Gastrocnemius medialis (tissue), 4 donors: ENCODE results near the gene GXYLT1. TPM values are rescaled to one million over a fixed set of nuclear protein-coding genes. Genes with fewer than 3 reads are reported as not detected.
"Not testable (repeated sequence)": the region's sequence is repeated elsewhere in the genome, so short reads cannot be mapped to it uniquely, and the experiment has no call there.

ENCODE experiments used
- ATAC-seq, 2 donors: fragments of 150-250 bp; one replicate each; pipeline ENCODE4 v1.9.1; 2016
- DNase-seq, 2 donors: peaks; one replicate each; pipeline ENCODE4 v3.0.0-alpha.2; 2019
- H3K27ac ChIP-seq, 4 donors: fragments of 200-600 bp; sonication (generic); 1 replicate in 1 of 4; 2 replicates in 3 of 4; pipeline ENCODE4 v1.5.1; 2016 to 2018; ENCODE audit warnings: mild to moderate bottlenecking in 2 of 4, moderate library complexity in 1 of 4
- H3K27me3 ChIP-seq, 3 donors: fragments of 200-600 bp; sonication (generic) in 2 of 3; 1 replicate in 1 of 3; 2 replicates in 2 of 3; pipeline versions ENCODE4 v1.5.1 to v1.6.0; 2016 to 2019; ENCODE audit warnings: mild to moderate bottlenecking in 1 of 3, moderate library complexity in 1 of 3
- H3K36me3 ChIP-seq, 2 donors: fragments of 200-600 bp; sonication (generic) in 1 of 2; one replicate each; pipeline ENCODE4 v1.5.1; 2017 to 2018
- H3K4me1 ChIP-seq, 2 donors: fragments of 200-600 bp; sonication (generic) in 1 of 2; one replicate each; pipeline ENCODE4 v1.5.1; 2016 to 2017; ENCODE audit warnings: mild to moderate bottlenecking in 2 of 2
- H3K4me3 ChIP-seq, 4 donors: fragments of 200-600 bp; sonication (generic) in 3 of 4; 1 replicate in 1 of 4; 2 replicates in 3 of 4; pipeline ENCODE4 v1.5.1; 2016 to 2019; ENCODE audit warnings: mild to moderate bottlenecking in 2 of 4
- H3K9me3 ChIP-seq, 3 donors: fragments of 200-600 bp; sonication (generic) in 2 of 3; 1 replicate in 1 of 3; 2 replicates in 2 of 3; pipeline ENCODE4 v1.5.1; 2016 to 2019
- POLR2A ChIP-seq, 2 donors: fragments of 450-650 bp; IDR thresholded peaks; one replicate each; pipeline ENCODE4 v1.6.1; 2017; ENCODE audit warnings: antibody characterized with exemption in 2 of 2, mild to moderate bottlenecking in 2 of 2, moderate library complexity in 2 of 2
- in situ Hi-C, 4 donors: fragments of 200-750 bp; cut with MboI; loops; one replicate each; pipeline versions ENCODE4 v1.15.0 to v1.8.0; 2017; ENCODE audit warnings: low sequenced_read_pairs in 4 of 4
- intact Hi-C: fragments of 100-400 bp; cut with DNase I; formaldehyde crosslinking; loops from one replicate; pipeline ENCODE4 v1.15.1; 2023; ENCODE audit warnings: low total_unique reads
- total RNA-seq, 4 donors: library from RNA; depleted of rRNA; stranded (reverse); fragments of >200 nt; gene quantifications; one replicate each; pipeline versions ENCODE4 v1.1.0 to v1.2.3, GENCODE V29; 2016
- TF ChIP-seq, protein P1 (sequence below), 5 experiments: fragments of 450-650 bp in 3 of 5; fragments of 200-600 bp in 2 of 5; sonication (generic) in 2 of 5; IDR thresholded peaks in 4 of 5; conservative IDR thresholded peaks in 1 of 5; 1 replicate in 4 of 5; 2 replicates in 1 of 5; pipeline ENCODE4 v1.5.1; 2016 to 2019; ENCODE audit warnings: antibody characterized with exemption in 5 of 5, mild to moderate bottlenecking in 3 of 5, moderate library complexity in 3 of 5

The GXYLT1 gene
- total RNA-seq, 4 donors from 2014 or later = 4.4 to 5.5 (median 5.0) TPM

- Histone ChIP-seq H3K27ac (no peak overlapping the region), H3K9me3 (no peaks in the 10 kb centered on the region), H3K4me3 (no peak overlapping the region), H3K36me3 (no peaks in the 10 kb centered on the region), H3K27me3 (no peaks in the 10 kb centered on the region), H3K4me1 (no peaks in the 10 kb centered on the region)
- no peak for ATAC-seq
- TF ChIP-seq POLR2A (IDR thresholded peaks at IDR 0.05) = no peak
- TF ChIP-seq, protein P1, sequence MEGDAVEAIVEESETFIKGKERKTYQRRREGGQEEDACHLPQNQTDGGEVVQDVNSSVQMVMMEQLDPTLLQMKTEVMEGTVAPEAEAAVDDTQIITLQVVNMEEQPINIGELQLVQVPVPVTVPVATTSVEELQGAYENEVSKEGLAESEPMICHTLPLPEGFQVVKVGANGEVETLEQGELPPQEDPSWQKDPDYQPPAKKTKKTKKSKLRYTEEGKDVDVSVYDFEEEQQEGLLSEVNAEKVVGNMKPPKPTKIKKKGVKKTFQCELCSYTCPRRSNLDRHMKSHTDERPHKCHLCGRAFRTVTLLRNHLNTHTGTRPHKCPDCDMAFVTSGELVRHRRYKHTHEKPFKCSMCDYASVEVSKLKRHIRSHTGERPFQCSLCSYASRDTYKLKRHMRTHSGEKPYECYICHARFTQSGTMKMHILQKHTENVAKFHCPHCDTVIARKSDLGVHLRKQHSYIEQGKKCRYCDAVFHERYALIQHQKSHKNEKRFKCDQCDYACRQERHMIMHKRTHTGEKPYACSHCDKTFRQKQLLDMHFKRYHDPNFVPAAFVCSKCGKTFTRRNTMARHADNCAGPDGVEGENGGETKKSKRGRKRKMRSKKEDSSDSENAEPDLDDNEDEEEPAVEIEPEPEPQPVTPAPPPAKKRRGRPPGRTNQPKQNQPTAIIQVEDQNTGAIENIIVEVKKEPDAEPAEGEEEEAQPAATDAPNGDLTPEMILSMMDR (IDR thresholded peaks at IDR 0.05 in 4 of 5, conservative IDR thresholded peaks at IDR 0.05 in 1 of 5) = no peak
- DNase-seq = no peak
- intact Hi-C loops = no loop called here
- in situ Hi-C loops = no loop called here
These were observed 85.5 kb downstream of the GXYLT1 start for GRCh38 chr12:42059127-42059526.

DNA sequence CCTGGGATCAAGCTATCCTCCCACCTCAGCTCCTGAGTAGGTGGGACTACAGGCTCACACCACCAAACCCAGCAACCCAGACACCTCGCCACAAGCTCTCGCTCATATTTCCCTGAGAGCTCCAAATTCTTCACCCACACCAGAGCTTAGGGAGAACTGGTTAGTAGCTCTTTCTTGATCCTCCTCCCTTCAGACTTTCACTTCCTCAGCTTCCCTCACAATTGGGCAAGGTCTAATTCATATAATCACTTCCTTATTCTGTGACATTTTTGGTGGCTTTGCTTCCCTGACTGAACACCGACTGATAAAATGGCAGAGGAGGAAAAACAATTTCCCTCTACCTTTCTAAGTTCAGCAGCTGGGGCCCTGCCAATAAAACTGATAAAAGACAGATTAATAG is 88.5 kb downstream of the GXYLT1 start:
- H3K9me3 ChIP-seq = no peaks in the 10 kb centered on the region
- in situ Hi-C loops (no loop called here), intact Hi-C loops (no loop called here)
- H3K27me3 ChIP-seq = no peaks in the 10 kb centered on the region
- no peaks in the 10 kb centered on the region for H3K36me3 ChIP-seq
- no peaks in the 10 kb centered on the region for H3K4me1 ChIP-seq
- TF ChIP-seq POLR2A (IDR thresholded peaks at IDR 0.05) = no peak
- TF ChIP-seq, protein P1 (IDR thresholded peaks at IDR 0.05 in 4 of 5, conservative IDR thresholded peaks at IDR 0.05 in 1 of 5) = no peak
- no peak for DNase-seq
- ATAC-seq = no peak
- no peak overlapping the region for H3K27ac ChIP-seq
- H3K4me3 ChIP-seq = no peak overlapping the region

DNA sequence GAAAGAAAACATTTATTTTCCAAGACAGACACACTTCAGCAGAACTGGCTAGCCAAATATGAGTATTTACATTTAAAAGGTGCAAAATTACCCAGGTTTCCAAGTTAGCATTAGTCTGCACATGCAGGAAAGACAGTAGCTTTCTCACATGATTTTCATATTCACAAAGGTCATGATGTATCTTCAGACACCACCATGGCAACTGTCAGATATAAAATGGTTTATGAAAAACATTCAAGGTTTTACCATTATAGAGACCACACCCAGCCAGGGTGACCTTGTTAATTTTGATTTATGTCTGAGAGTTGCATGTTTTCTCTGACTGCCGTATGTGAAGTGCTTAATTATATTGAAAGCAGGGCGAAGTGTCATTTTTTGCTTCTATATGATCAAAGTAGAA is 91.2 kb downstream of the GXYLT1 start:
- no peak for DNase-seq
- Histone ChIP-seq H3K4me1 (no peaks in the 10 kb centered on the region), H3K27ac (no peak overlapping the region), H3K36me3 (no peaks in the 10 kb centered on the region), H3K9me3 (no peaks in the 10 kb centered on the region), H3K4me3 (no peak overlapping the region), H3K27me3 (no peaks in the 10 kb centered on the region)
- TF ChIP-seq, protein P1 (IDR thresholded peaks at IDR 0.05 in 4 of 5, conservative IDR thresholded peaks at IDR 0.05 in 1 of 5) = no peak
- no peak for TF ChIP-seq POLR2A (IDR thresholded peaks at IDR 0.05)
- in situ Hi-C loops (no loop called here), intact Hi-C loops (no loop called here)
- ATAC-seq = no peak

GRCh38 chr12:42048980-42049379 is 95.7 kb downstream of the GXYLT1 start:
- intact Hi-C loops, DNase-seq, H3K9me3 ChIP-seq, H3K27ac ChIP-seq, H3K4me3 ChIP-seq, in situ Hi-C loops, ATAC-seq, H3K27me3 ChIP-seq, H3K36me3 ChIP-seq, H3K4me1 ChIP-seq: not testable (repeated sequence)

- DNase-seq (no peak), ATAC-seq (no peak)
- no peaks in the 10 kb centered on the region for H3K27me3 ChIP-seq
- no peaks in the 10 kb centered on the region for H3K9me3 ChIP-seq
- H3K4me3 ChIP-seq = no peak overlapping the region
- in situ Hi-C loops = no loop called here
- intact Hi-C loops = no loop called here
- no peaks in the 10 kb centered on the region for H3K4me1 ChIP-seq
- H3K36me3 ChIP-seq = no peaks in the 10 kb centered on the region
- no peak for TF ChIP-seq POLR2A (IDR thresholded peaks at IDR 0.05)
- TF ChIP-seq, protein P1 (IDR thresholded peaks at IDR 0.05 in 4 of 5, conservative IDR thresholded peaks at IDR 0.05 in 1 of 5) = no peak
- H3K27ac ChIP-seq = no peak overlapping the region
These were observed 105.1 kb downstream of the GXYLT1 start for GRCh38 chr12:42039577-42039976.
